ENCODE data around the gene CREBBP.

DNA sequence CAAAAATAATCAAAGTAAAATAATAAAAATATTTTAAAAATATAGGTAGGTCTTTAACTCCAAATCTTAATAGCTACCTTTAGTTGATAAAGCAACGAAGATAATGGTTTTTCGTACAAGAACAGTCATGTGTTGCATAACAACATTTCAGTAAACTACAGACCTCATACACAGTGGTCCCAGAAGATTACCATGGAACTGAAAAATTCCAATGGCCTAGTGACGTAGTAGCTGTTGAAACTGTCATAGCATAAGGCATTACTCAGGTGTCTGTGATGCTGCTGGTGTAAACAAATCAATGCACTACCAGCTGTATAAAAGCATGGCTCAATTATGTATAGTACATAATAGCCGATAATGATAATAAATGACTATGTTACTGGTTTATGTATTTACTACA lies 43.9 kb downstream of the CREBBP start:
- TF ChIP-seq POLR2AphosphoS5 (IDR thresholded peaks at IDR 0.05), result no peak
- TF ChIP-seq, protein P1, sequence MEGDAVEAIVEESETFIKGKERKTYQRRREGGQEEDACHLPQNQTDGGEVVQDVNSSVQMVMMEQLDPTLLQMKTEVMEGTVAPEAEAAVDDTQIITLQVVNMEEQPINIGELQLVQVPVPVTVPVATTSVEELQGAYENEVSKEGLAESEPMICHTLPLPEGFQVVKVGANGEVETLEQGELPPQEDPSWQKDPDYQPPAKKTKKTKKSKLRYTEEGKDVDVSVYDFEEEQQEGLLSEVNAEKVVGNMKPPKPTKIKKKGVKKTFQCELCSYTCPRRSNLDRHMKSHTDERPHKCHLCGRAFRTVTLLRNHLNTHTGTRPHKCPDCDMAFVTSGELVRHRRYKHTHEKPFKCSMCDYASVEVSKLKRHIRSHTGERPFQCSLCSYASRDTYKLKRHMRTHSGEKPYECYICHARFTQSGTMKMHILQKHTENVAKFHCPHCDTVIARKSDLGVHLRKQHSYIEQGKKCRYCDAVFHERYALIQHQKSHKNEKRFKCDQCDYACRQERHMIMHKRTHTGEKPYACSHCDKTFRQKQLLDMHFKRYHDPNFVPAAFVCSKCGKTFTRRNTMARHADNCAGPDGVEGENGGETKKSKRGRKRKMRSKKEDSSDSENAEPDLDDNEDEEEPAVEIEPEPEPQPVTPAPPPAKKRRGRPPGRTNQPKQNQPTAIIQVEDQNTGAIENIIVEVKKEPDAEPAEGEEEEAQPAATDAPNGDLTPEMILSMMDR (IDR thresholded peaks at IDR 0.05), result no peak
- no peak for TF ChIP-seq POLR2A (IDR thresholded peaks at IDR 0.05)

Measured in prostate gland (tissue), 2 donors.